Kasumi-1 (cell line): ENCODE data around the gene MAFF.

Experiments
- DNase-seq, 2 experiments: peaks; one replicate each; lab custom pipeline; 2025; lab: John Stamatoyannopoulos, UW

MAFF gene

GRCh38 chr22:38248280-38248679 is 46.5 kb downstream of the MAFF start:
- DNase-seq: no peak

DNA sequence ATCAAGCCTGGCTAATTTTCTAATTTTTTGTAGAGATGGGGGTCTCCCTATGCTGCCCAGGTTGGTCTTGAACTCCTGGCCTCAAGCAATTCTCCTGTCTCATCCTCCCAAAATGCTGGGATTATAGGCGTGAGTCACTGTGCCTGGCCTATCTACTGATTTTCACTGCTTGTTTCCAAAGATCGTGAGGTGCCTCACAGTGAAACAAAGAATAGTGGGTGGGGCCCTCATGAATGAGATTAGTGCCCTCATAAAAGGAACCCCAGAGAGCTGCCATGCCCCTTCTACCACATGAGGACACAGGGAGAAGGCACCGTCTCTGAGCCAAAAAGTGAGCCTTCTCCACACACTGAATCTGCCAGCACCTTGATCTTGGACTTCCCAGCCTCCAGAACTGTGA is 47.5 kb downstream of the MAFF start:
- no peak for DNase-seq

DNA sequence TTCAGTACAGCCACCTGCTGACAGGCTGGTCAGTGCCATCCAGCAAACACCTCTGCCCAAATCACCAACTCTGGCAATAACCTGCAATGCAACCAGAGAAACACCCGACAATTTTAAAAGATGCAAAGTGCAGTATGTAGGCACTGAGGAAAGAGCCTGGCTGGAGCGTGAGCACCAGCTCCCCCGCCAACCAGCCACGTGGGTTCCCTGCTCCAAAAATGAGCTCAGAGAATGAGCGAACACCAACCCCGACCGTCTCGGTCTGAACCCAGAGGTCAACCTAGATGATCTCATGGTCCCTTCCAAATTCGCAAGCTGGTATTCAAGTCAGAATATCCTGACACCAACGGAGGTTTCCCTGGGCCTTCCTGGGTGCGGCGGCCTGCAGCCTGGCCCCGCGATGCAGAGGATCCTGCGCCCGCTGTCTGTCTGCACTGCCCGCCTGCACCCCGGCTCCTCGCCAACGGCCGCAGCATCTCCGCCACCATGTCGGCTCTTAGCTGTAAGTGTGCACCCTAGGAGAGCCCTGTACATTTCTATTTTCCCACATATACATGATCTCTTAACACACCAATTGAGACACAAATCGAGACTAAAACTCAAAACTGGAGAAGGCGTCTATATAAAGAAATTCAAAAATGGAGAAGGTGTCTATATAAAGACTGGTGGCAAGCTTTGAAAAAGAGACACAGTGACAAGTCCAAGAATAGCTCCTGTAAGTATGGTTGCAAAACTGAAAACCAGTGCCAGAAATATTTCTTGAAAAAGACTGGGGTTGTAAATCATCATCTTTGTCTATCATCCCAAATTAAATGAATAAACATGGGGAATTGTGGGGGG is 48.2 kb downstream of the MAFF start:
- DNase-seq: no peak

DNA sequence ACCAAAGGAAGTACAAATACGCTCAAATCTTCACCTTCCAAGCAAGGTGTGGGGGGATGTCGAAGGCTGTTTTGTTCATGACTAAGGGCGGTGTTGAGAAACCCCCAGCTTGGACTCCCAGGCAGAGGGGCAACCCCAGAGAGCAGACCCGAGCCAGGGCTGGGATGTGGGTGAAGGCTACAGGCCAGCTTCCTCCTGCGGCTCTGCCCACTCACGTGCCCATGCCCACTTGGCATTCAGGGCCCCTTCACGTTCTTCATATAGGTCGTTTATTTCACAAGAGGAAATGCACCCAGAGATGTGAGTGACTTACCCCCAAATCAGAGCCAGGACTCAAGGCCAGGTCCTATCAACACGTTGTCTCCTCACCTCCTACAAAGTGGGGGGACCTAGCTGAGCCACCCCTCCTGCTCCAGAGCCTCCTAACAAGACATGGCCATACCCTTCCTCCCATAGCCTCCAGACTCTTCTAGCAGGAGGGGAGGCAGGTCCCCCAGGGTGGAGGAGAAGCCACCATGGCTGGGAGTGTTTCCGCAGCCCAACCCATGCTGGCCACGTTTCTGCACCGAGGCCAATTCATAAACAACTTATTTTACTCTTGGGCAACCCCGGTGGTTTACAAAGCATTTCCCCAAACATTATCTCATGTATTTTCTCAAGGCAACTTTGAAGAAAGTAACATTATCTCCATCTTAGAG is 49.0 kb downstream of the MAFF start:
- no peak for DNase-seq

DNA sequence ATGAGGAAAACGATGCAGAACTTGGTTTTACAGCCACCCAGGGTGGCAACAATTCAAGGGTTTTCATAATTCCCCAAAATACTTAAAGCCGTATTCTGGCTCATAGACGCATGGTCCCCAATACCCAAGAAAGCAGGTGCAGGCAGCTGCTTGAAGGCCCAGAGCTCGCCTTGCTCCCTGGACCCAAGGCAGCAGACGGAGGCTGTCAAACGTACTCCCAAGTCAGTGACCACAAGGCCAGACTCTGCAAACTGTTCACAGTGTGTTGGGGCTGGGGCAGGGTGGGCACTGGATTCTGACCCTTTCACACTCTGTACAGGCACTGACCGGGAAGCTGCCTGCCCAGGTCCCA is 49.5 kb downstream of the MAFF start:
- DNase-seq: no peak

- no peak for DNase-seq
Observed at GRCh38 chr22:38255697-38256096, 53.9 kb downstream of the MAFF start.

GRCh38 chr22:38257181-38257580 is 55.4 kb downstream of the MAFF start:
- no peak for DNase-seq

DNA sequence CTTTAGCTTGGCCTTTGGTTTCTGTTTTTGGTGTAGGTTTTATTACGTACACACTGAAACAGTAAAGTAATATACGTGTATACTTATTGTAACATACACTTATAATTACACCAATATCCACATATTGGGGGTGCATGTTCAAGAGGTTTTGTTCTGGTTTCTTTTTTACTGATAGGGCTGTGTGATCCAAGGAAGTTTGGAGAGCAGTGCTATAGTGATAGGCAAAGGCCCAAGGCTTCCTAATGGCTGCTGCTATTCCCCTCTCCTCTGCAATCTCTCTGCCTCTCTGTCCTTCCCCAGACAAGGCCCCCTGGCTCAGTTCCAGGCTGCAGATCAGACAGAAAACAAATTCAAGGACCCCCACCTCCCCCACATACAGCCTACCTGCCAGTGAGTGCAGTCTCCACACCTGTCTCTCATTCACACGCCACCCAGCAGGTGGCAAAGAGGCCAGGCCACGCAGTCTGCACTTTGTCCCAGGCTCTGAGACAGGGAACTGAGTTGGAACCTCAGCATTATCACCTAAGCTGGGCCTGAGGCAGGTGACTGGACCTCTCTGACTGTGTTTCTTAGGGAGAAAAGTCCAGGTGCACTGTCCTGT is 56.0 kb downstream of the MAFF start:
- DNase-seq: no peak

GRCh38 chr22:38258895-38259294 is 57.1 kb downstream of the MAFF start:
- no peak for DNase-seq

DNA sequence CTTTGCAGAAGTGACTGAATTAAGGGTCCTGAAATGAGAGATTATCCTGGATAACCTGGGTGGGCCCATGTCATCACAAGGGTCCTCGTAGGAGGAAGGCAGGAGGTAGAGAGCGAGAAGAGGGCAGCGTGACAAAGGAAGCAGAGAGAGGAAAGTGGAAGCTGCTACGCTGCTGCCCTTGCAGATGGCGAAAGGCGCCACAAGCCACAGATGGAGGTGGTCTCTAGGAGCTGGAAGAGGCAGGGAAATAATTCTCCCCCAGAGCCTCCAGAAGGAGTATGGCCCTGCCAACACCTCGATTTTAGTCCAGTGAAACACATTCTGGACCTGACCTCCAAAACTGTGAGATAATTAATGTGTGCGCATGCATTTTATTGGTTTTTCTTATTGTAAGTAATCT is 57.6 kb downstream of the MAFF start:
- no peak for DNase-seq

DNA sequence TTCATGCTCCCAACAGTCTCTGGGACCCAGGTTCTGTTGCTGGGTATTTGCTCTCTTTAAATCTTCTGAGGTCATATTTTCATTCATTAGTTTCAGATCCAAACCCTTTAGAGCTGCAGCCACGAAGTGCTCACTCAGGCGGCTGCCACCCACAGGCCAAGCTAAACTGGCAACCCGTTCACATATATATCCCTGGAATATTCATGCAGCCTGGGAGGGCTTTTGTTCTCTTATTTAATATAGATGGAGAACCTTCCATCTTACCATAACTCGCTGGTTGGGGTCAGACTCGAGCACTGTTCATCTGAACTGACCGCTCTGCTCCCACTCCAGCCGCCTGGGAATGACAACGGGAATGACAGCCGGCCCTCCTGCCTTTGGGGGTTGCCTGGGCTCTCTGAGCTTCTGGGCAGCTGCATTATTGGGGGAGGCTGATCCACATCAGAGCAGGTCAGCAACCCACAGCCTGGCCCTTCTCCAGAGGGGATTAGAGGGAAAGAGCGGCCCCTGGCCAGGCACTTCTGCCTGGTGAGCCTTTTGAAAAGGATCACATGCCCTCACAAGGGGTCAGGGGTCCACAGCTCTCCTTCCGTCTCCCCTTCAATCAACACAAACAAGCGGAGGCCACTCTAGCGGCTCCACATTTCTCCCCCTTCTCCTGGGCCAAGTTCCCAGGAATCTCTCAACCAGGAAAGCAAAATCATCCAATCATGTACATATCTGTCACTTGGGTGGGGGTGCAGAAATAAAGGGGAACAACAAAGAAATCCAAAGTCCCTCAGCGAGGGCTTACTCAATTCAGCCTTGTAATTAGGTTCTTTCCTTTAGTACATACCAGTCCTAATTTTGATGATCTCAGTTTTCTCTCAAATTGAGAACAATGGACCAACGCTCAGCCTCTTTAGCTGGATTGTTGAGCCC is 59.2 kb downstream of the MAFF start:
- DNase-seq: no peak

- DNase-seq: peak in 1 of 2 experiments; percentile 30
Observed at GRCh38 chr22:38262051-38262795, 60.4 kb downstream of the MAFF start.

DNA sequence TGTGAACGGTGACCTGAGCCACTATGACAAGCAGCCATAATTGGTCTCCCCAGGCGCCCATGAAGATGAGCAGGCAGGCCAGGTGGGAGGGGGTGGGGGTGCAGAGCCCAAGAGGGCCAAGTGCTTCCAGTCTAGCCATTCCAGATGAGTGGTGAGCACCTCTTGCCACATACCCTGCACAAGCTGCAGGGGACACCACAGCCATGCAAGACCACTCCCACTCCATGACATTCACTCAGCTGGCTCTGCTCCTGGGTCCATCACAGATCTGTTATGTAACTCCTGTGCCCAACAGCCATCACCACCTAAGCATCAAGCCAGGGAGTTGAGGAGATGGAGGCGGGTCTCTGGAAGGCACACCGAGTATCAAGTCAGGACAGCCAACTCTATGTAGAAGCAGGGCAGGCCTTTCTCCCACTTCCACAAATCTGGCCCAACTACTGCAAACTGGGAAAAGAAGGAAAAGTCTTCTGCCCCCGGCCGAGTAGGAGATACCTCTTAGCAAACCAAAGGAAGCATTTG is 62.6 kb downstream of the MAFF start:
- DNase-seq: no peak
